Body of pancreas (tissue), 4 donors: ENCODE measurements around the gene TREML1. TPM values are rescaled to one million over a fixed set of nuclear protein-coding genes. Genes with fewer than 3 reads are reported as not detected.
"Not testable (repeated sequence)": the region's sequence is repeated elsewhere in the genome, so short reads cannot be mapped to it uniquely, and the experiment has no call there.

ENCODE experiments used
- ATAC-seq: fragments of 150-250 bp; one replicate; pipeline ENCODE4 v1.9.1; 2016
- DNase-seq, 4 donors: peaks; one replicate each; pipeline ENCODE4 v3.0.0-alpha.2; 2019
- H3K27ac ChIP-seq, 4 donors: fragments of 200-600 bp; sonication (generic); 1 replicate in 3 of 4; 2 replicates in 1 of 4; pipeline versions ENCODE4 v1.5.1 to v1.6.1; 2016 to 2019; ENCODE audit warnings: mild to moderate bottlenecking in 1 of 4, mixed read lengths in 1 of 4, moderate library complexity in 1 of 4
- H3K27me3 ChIP-seq, 2 donors: fragments of 200-600 bp; sonication (generic); one replicate each; pipeline ENCODE4 v1.6.0; 2016; ENCODE audit warnings: mild to moderate bottlenecking in 1 of 2
- H3K36me3 ChIP-seq, 2 donors: fragments of 200-600 bp; sonication (generic); replicated peaks in 1 of 2; 2 replicates each; pipeline ENCODE4 v1.5.1; 2016; ENCODE audit warnings: low read depth in 2 of 2; ENCODE audit not compliant: insufficient read depth in 1 of 2
- H3K4me1 ChIP-seq: fragments of 200-600 bp; sonication (generic); one replicate; pipeline ENCODE4 v1.6.0; 2016
- H3K4me3 ChIP-seq, 2 donors: fragments of 200-600 bp; sonication (generic); 1 replicate in 1 of 2; 2 replicates in 1 of 2; pipeline ENCODE4 v1.5.1; 2016 to 2019
- H3K9me3 ChIP-seq, 3 donors: fragments of 200-600 bp; sonication (generic); 1 replicate in 2 of 3; 2 replicates in 1 of 3; pipeline ENCODE4 v1.5.1; 2016
- CTCF ChIP-seq, 7 experiments: fragments of 450-650 bp in 4 of 7; fragments of 200-600 bp in 3 of 7; sonication (generic) in 3 of 7; IDR thresholded peaks; one replicate each; pipeline ENCODE4 v1.5.1; 2016 to 2019; ENCODE audit warnings: antibody characterized with exemption in 7 of 7
- POLR2A ChIP-seq, 3 donors: fragments of 450-650 bp; IDR thresholded peaks; one replicate each; pipeline ENCODE4 v1.6.1; 2016; ENCODE audit warnings: antibody characterized with exemption in 3 of 3, mild to moderate bottlenecking in 2 of 3
- WGBS, 2 donors: methylation state at CpG; one replicate each; pipeline ENCODE4 v1.1.5; 2017; 5-methylcytosine and 5-hydroxymethylcytosine counted together
- intact Hi-C: fragments of 100-400 bp; cut with DNase I; formaldehyde crosslinking; loops from one replicate; pipeline ENCODE4 v1.15.1; 2023
- total RNA-seq, 2 donors: library from RNA; depleted of rRNA; stranded (reverse); fragments of >200 nt; gene quantifications; one replicate each; pipeline ENCODE4 v1.1.0, GENCODE V29; 2016

Gene TREML1
- total RNA-seq, 2 donors from 2014 or later, result not detected

GRCh38 chr6:41122373-41122772, 31.8 kb downstream of the TREML1 start:
- Histone ChIP-seq H3K4me3 (no peak overlapping the region), H3K27me3 (no peaks in the 10 kb centered on the region), H3K4me1 (peaks cover 4% of the 10 kb centered on the region), H3K27ac (no peak overlapping the region), H3K36me3 (no peaks in the 10 kb centered on the region), H3K9me3 (no peaks in the 10 kb centered on the region)
- ATAC-seq, result no peak
- intact Hi-C loops, result no loop called here
- DNase-seq, result no peak
- TF ChIP-seq CTCF (IDR thresholded peaks at IDR 0.05), result no peak
- no peak for TF ChIP-seq POLR2A (IDR thresholded peaks at IDR 0.05)
- WGBS, 2 donors, result 94 to 100% methylated on average over 1 of the region's 1 CpG

GRCh38 chr6:41120058-41120457, 34.1 kb downstream of the TREML1 start:
- peaks cover 4% of the 10 kb centered on the region for H3K4me1 ChIP-seq
- H3K27me3 ChIP-seq, result no peaks in the 10 kb centered on the region
- no peak for TF ChIP-seq CTCF (IDR thresholded peaks at IDR 0.05)
- no peak for TF ChIP-seq POLR2A (IDR thresholded peaks at IDR 0.05)
- DNase-seq (no peak), ATAC-seq (no peak)
- no peak overlapping the region for H3K27ac ChIP-seq
- intact Hi-C loops, result no loop called here
- H3K9me3 ChIP-seq, result no peaks in the 10 kb centered on the region
- no peaks in the 10 kb centered on the region for H3K36me3 ChIP-seq
- 95 to 96% methylated on average over 1 of the region's 1 CpG for WGBS, 2 donors
- H3K4me3 ChIP-seq, result no peak overlapping the region

GRCh38 chr6:41119508-41119907, 34.6 kb downstream of the TREML1 start:
- H3K27me3 ChIP-seq, result no peaks in the 10 kb centered on the region
- H3K4me3 ChIP-seq, result no peak overlapping the region
- 55 to 69% methylated on average over 1 of the region's 1 CpG for WGBS, 2 donors
- intact Hi-C loops, result no loop called here
- DNase-seq (no peak), ATAC-seq (no peak)
- H3K27ac ChIP-seq, result no peak overlapping the region
- peaks cover 4% of the 10 kb centered on the region for H3K4me1 ChIP-seq
- TF ChIP-seq CTCF (IDR thresholded peaks at IDR 0.05) (no peak), POLR2A (IDR thresholded peaks at IDR 0.05) (no peak)
- H3K36me3 ChIP-seq, result no peaks in the 10 kb centered on the region
- H3K9me3 ChIP-seq, result no peaks in the 10 kb centered on the region

GRCh38 chr6:41115027-41115426, 39.1 kb downstream of the TREML1 start:
- H3K4me1 ChIP-seq, ATAC-seq, H3K9me3 ChIP-seq, H3K4me3 ChIP-seq, intact Hi-C loops, H3K27ac ChIP-seq, H3K36me3 ChIP-seq, DNase-seq, H3K27me3 ChIP-seq: not testable (repeated sequence)
- 83 to 92% methylated on average over 2 of the region's 2 CpGs for WGBS, 2 donors

GRCh38 chr6:41111017-41111416, 43.1 kb downstream of the TREML1 start:
- Histone ChIP-seq H3K27ac (no peak overlapping the region), H3K36me3 (peaks cover 0 to 1% of the 10 kb centered on the region in 2 donors), H3K4me3 (no peak overlapping the region), H3K4me1 (no peaks in the 10 kb centered on the region), H3K27me3 (no peaks in the 10 kb centered on the region), H3K9me3 (no peaks in the 10 kb centered on the region)
- intact Hi-C loops, result no loop called here
- DNase-seq, result no peak
- 78 to 82% methylated on average over 3 of the region's 3 CpGs for WGBS, 2 donors
- ATAC-seq, result no peak
- TF ChIP-seq POLR2A (IDR thresholded peaks at IDR 0.05), result no peak
- TF ChIP-seq CTCF (IDR thresholded peaks at IDR 0.05), result no peak
